ENCODE measurements around the gene DPP6. TPM values are rescaled to one million over a fixed set of nuclear protein-coding genes. Genes with fewer than 3 reads are reported as not detected.

Gene DPP6
- total and polyA plus RNA-seq, 8 donors: 1.0 to 11.2 (median 2.6) TPM

GRCh38 chr7:154913638-154914307, 861.6 kb downstream of the DPP6 start:
- peak; percentile 87 to 94 (median 92) for TF ChIP-seq CTCF (IDR thresholded peaks at IDR 0.05)
- 19 to 21% methylated on average over 43 of the region's 43 CpGs for WGBS, 2 donors
- Histone ChIP-seq H3K4me3 (peak overlapping the region in 1 of 4 donors; percentile 32), H3K36me3 (no peaks in the 10 kb centered on the region), H3K4me1 (peaks cover 0 to 1% (median 0%) of the 10 kb centered on the region in 3 donors), H3K9me3 (no peaks in the 10 kb centered on the region), H3K27me3 (no peaks in the 10 kb centered on the region), H3K27ac (no peak overlapping the region)
- FAIRE-seq (no peak), DNase-seq (peak; percentile 81 to 100 (median 94)), ATAC-seq (peak; percentile 97 to 100 (median 98))
- intact Hi-C loops (cut with DNase I): loop anchor here in 1 of 3 donors (10.0 kb wide), 1 partner anchor 441 kb away; no protein-coding TSS in a partner anchor

- TF ChIP-seq CTCF (IDR thresholded peaks at IDR 0.05): no peak
- H3K27ac ChIP-seq: no peak overlapping the region
- peak overlapping the region in 1 of 4 donors; percentile 32 for H3K4me3 ChIP-seq
- no peaks in the 10 kb centered on the region for H3K9me3 ChIP-seq
- H3K27me3 ChIP-seq: no peaks in the 10 kb centered on the region
- H3K36me3 ChIP-seq: no peaks in the 10 kb centered on the region
- DNase-seq (peak in 1 of 6 donors; percentile 80), ATAC-seq (no peak), FAIRE-seq (no peak)
- WGBS, 2 donors: 67 to 69% methylated on average over 36 of the region's 36 CpGs
- intact Hi-C loops (cut with DNase I): loop anchor here in 1 of 3 donors (10.0 kb wide), 1 partner anchor 440 kb away; no protein-coding TSS in a partner anchor
- peaks cover 0 to 8% (median under 1%) of the 10 kb centered on the region in 3 donors for H3K4me1 ChIP-seq
Observed at GRCh38 chr7:154914308-154914995, 862.3 kb downstream of the DPP6 start.

GRCh38 chr7:154914996-154915380, 862.8 kb downstream of the DPP6 start:
- Histone ChIP-seq H3K9me3 (no peaks in the 10 kb centered on the region), H3K27me3 (no peaks in the 10 kb centered on the region), H3K36me3 (no peaks in the 10 kb centered on the region), H3K4me3 (no peak overlapping the region), H3K27ac (no peak overlapping the region), H3K4me1 (peaks cover 0 to 13% (median 6%) of the 10 kb centered on the region in 3 donors)
- FAIRE-seq: no peak
- DNase-seq: no peak
- WGBS, 2 donors: 74 to 75% methylated on average over 18 of the region's 18 CpGs
- no peak for ATAC-seq
- intact Hi-C loops (cut with DNase I): loop anchor here in 1 of 3 donors (10.0 kb wide), 1 partner anchor 440 kb away; no protein-coding TSS in a partner anchor
- TF ChIP-seq CTCF (IDR thresholded peaks at IDR 0.05): no peak

GRCh38 chr7:154915600-154915999, 863.4 kb downstream of the DPP6 start:
- no peak overlapping the region for H3K4me3 ChIP-seq
- no peaks in the 10 kb centered on the region for H3K36me3 ChIP-seq
- H3K27me3 ChIP-seq: no peaks in the 10 kb centered on the region
- intact Hi-C loops (cut with DNase I): loop anchor here in 1 of 3 donors (10.0 kb wide), 1 partner anchor 439 kb away; no protein-coding TSS in a partner anchor
- no peaks in the 10 kb centered on the region for H3K9me3 ChIP-seq
- H3K27ac ChIP-seq: no peak overlapping the region
- TF ChIP-seq CTCF (IDR thresholded peaks at IDR 0.05): no peak
- peaks cover 0 to 17% (median 9%) of the 10 kb centered on the region in 3 donors for H3K4me1 ChIP-seq
- no peak for ATAC-seq
- 83 to 90% methylated on average over 4 of the region's 4 CpGs for WGBS, 2 donors
- no peak for FAIRE-seq
- DNase-seq: no peak
